Left ventricle myocardium superior (tissue), 1 donor: ENCODE measurements around the gene NAA15. TPM values are rescaled to one million over a fixed set of nuclear protein-coding genes. Genes with fewer than 3 reads are reported as not detected.
"Not testable (repeated sequence)": the region's sequence is repeated elsewhere in the genome, so short reads cannot be mapped to it uniquely, and the experiment has no call there.

Experiments used
- ATAC-seq: fragments of 200-7000 bp; cut with Tn5 transposase; one replicate; pipeline ENCODE4 v1.9.1; 2020; ENCODE audit warnings: mild to moderate bottlenecking, moderate library complexity
- DNase-seq: peaks from one replicate; pipeline ENCODE4 v3.0.0-alpha.2; 2020
- intact Hi-C: fragments of 100-400 bp; cut with micrococcal nuclease; formaldehyde crosslinking; loops from one replicate; pipeline ENCODE4 v1.11.0; 2022
- total RNA-seq: library from RNA; stranded (reverse); fragmentation: NEBNext Ultra II Directional; extraction: Animal tissue kit (Norgen Biotek cat#: 25700); gene quantifications from one replicate; pipeline ENCODE4 v1.2.1, GENCODE V29; 2021
- donor health status: DM: no; HTN: yes; CAD: no; lungs with severe emphysema.

NAA15 gene
- total RNA-seq, 1 donor from 2014 or later: 36.1 TPM

DNA sequence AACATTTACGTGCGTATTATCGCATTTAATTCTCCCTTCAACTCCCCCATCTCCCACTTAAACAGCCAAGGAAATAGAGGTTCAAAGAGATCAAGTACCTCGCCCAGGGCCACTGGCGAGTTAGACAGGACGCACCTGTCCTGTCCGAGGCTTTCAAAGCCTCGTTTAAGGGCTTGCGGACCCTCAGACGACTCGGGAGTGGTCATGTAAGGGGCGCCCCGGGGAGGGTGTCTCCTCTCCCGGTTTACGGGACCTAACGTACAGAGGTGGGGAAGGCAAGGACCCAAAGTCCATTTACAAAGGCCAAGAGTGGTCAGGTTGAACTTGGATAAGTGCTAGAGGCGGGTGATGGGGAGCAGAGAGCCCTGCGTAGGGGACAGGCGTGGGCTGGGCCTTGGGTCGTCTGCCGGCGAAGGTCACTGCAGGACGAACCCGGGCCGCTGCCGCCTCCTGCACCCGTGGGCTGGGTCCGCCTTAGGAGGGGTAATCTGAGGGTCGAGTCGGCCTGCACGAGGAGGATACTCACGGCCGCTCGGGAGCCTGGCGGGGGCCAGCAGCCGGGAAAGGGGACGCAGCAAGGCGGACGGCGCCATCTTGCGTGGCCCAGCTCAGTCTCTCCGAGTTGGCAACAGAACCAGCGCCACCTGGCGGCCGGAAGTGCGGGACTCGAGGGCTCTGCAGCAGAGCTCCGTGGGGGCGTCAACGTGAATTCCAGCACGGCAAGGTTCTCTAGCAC, 5.9 kb upstream of the NAA15 start:
- peak; percentile 99 for DNase-seq
- intact Hi-C loops: loop anchor here (10.0 kb wide), 1 partner anchor 211 kb away; no protein-coding TSS in a partner anchor
- ATAC-seq: peak; percentile 96

DNA sequence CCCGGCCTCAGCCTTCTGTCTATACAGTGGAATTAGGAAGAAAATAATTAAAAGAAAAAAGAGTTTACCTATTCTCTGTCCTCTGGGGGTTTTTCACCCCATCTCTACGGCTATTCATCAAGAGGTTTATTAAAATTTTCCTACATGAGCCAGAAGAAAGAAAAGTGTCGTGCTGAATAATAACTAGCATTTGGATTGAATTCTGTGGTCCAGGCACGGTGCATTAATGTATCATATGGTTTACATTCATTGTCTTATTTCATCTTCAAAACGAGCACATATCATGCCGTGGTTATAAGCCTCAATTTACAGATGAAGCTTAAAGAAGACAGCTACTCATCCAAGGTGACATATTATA, 5.4 kb upstream of the NAA15 start:
- DNase-seq (no peak), ATAC-seq (no peak)
- intact Hi-C loops: loop anchor here (10.0 kb wide), 1 partner anchor 211 kb away; no protein-coding TSS in a partner anchor

- DNase-seq (no peak), ATAC-seq (no peak)
- intact Hi-C loops: loop anchor here (10.0 kb wide), 1 partner anchor 212 kb away; no protein-coding TSS in a partner anchor
Measured at GRCh38 chr4:139297001-139297410, 4.3 kb upstream of the NAA15 start.

DNA sequence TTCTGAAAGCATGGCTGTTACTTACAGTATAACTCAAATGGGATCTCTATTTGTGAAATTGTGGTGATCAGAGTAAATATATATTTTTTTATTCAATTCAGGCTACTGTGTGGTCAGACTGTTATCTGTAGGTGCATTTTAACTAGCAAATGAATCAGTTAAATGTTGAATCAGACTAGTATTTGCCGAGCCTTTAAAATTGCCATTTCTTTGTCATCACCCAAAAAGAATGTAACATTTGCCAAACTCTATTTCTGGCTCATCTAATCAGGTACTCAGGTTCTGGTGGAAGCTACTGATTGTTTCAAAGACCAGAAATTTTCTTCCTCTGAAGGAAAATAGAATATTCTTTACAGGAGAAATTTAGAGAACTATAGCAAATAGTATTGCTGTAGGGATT, 1.8 kb upstream of the NAA15 start:
- ATAC-seq (no peak), DNase-seq (no peak)
- intact Hi-C loops: loop anchor here (10.0 kb wide), 1 partner anchor 215 kb away; no protein-coding TSS in a partner anchor

DNA sequence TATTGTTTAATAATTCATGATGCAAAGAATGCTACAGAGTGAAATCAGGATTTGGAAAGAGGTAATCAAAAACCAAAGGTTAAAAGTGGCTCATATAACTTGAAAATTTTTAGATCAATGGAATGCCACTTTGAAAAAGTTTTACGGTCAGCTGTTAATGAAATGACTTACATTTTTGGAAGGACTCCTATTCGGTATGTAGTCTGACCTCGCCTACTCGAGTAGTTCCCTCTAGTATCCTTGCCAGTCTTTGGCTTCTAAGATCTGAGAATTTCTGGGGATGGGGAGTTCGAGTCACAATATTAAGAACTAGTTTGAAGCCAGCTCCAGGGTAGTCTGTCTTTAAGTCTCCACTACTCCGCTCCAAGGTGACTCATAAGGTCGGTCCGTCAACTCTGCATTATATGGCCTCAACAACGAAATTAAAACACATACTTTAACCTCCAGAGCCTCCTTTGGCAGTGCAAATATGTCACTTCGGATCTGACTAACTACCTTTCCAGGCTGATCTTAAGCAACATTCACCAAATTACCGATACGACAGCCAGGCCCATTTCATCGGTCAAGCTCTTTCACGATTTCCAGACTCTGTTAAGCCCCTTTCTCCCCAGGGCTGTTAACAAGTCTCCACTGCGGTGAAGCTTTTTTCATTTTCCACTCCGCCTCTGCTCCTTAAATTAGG, 733 bp upstream of the NAA15 start:
- ATAC-seq: peak; percentile 8
- intact Hi-C loops: no loop called here

DNA sequence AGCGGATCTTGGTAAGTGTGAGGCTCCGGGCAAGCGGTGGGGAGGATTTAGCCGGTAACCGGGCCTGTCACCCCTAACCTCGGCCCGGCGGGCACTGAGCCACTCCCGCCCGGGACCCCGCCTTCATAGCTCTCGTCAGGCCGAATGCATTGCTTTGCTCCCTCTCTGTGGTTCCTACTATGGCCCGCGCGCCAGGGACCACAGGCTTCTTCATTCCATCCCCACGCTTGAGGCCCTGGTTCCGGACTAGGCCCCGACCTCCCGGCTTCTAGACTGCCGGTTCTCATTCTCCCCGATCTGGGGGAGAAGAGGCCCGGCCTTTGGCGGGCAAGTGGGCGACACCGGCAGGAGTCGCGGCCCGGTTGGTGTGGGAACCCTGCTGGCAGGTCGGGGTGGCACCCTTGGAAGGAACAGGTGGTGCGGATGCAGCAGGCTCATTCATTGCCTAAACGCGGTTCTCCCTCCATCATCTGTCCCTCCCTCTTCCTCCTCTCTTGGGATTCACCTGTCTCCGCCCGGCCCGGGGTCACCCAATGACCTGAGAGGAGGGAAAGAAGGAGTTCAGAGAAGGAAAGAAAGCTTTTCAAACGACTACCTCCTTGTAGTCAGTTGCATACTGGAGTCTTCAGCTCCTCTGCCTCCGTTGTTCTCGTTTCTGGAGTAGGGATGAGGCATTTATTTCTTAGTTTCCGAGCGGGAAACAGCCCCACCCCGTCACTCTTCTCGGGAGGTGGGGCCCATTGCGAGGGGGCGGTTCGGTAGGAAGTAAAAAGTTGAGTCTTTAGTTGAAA, 711 bp downstream of the NAA15 start, which contains the start of gene NDUFC1:
Gene NDUFC1 (minus strand): TSS at position 657 of the 791 bp plus-strand sequence. CDS start 6,679 bp downstream, outside the sequence.
- intact Hi-C loops: no loop called here
- ATAC-seq: peak; percentile 33
- peak; percentile 53 for DNase-seq

More for the DNA sequence above, 733 bp upstream of the NAA15 start:
- DNase-seq: no peak

DNA sequence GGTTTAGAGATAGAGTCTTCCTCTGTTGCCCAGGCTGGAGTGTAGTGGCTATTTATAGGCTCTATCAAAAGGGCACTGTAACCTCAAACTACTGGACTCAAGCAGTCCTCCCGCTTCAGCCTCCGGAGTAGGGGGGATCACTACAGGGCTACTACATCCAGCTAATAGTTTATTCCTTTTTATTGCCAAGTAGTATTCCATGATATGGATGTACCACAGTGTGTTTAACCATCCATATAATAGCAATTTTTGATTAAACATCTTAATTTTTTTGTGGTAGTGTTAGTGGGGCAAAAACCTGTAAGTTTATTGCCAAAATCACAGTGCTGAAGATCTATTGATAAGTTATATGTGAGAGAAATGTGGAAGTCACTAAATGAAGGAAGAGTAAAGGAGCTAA, 3.6 kb downstream of the NAA15 start:
- intact Hi-C loops: no loop called here
- no peak for ATAC-seq
- DNase-seq: no peak

GRCh38 chr4:139311909-139312308, 10.6 kb downstream of the NAA15 start:
- ATAC-seq: no peak
- intact Hi-C loops: no loop called here
- no peak for DNase-seq

DNA sequence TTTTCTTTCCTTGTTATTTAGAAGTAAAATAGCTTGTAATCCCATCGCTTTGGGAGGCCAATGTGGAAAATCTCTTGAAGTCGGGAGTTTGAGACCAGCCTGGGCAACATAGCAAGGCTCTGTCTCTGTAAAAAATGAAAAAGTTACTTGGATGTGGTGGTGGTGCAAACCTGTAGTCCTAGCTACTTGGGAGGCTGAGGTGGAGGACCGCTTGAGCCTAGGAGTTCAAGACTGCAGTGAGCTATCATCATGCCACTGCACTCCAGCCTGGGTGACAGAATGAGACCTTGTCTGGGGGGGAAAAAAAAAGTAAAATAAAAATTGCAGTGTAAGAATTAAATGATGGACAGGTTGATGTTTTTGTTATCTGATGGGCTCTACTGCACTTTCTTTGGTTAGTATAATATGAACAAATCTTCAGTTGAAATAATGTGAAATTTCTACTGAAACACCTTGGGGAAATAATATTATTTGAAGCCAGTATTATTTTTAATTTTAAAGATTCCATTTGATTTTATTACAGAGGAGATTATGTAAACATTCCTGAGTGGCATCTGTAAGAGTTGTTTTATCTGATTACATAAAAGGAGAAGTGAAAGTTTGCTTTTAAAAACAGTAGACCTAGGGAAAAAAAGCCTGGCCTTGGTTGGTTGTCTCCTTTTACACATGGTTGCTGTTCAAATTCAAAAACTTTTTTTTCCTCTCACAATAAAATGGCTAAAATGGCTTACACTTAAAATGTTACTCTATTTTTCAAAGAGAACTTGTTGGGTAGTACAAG, 11.4 kb downstream of the NAA15 start:
- ATAC-seq (no peak), DNase-seq (no peak)
- intact Hi-C loops: no loop called here

DNA sequence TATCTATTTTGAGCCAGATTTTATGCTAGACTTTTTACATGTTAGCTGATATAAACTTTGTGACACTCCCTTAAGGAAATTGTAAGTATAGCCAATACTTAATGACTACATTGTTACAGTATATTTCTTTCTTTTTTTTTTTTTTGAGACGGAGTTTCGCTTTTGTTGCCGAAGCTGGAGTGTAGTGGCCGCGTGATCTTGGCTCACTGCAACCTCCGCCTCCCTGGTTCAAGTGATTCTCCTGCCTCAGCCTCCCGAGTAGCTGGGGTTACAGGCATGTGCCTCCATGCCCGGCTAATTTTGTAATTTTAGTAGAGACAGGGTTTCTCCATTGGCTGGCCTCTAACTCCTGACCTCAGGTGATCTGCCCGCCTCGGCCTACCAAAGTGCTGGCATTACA, 12.1 kb downstream of the NAA15 start:
- intact Hi-C loops, ATAC-seq, DNase-seq: not testable (repeated sequence)

- ATAC-seq: no peak
Measured at GRCh38 chr4:139314047-139314800, 12.9 kb downstream of the NAA15 start.

GRCh38 chr4:139315221-139315675, 13.9 kb downstream of the NAA15 start:
- intact Hi-C loops: no loop called here
- DNase-seq (no peak), ATAC-seq (peak; percentile 24)

More at GRCh38 chr4:139314047-139314800, 12.9 kb downstream of the NAA15 start:
- intact Hi-C loops: no loop called here
- DNase-seq: no peak

DNA sequence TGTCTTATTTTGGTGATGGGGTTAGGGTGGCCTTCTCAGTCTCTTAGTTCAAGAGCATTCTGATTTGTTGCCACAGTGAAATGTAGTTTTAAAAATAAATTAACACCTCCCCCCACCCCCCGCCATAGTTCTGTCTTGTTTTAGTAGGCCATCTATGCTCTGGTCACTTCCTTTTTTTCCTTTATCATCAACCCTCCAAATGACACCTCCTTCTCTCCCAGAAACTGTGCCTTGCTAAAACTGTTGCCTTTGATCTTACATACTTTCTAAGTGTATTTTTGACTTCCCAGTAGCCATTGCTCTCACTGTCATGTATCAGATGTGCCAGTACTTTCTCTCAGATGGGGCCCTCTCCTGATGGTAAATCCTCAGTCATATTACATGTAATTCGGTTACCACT, 15.4 kb downstream of the NAA15 start:
- DNase-seq (no peak), ATAC-seq (peak; percentile 27)
- intact Hi-C loops: no loop called here

DNA sequence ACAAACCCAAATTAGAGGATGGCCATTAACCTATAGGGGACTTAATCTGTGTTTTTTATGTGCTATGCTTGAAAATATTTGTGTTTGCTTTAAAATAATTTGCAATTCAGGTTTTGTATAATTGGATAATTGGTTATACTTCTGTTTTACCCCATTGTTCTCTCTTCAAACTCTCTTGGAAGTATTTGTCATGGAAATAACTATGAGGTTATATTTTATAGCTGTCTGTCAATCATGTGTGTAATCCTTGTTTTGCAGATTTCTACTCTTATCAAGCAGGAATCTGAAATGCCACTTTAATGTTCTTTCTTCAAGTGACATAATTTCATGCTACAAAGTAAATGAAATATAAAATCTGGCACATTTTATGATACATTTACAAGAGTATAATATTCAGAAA, 16.3 kb downstream of the NAA15 start:
- ATAC-seq: no peak
- intact Hi-C loops: no loop called here
- DNase-seq: no peak

- intact Hi-C loops: no loop called here
- no peak for DNase-seq
- ATAC-seq: no peak
Measured at GRCh38 chr4:139319571-139319970, 18.3 kb downstream of the NAA15 start.

DNA sequence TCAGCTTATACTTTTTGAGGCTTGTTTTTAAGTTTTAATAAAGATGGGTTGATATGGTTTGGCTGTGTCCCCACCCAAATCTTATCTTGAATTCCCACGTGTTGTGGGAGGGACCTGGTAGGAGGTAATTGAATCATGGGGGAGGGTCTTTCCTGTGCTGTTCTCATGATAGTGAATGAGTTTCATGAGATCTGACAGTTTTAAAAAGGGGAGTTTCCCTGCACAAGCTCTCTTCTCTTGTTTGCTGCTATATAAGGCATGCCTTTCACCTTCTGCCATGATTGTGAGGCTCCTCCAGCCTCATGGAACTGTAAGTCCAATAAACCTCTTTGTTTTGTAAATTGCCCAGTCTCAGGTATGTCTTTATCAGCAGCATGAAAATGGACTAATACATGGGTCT, 20.8 kb downstream of the NAA15 start:
- DNase-seq, intact Hi-C loops, ATAC-seq: not testable (repeated sequence)

GRCh38 chr4:139322541-139322940, 21.2 kb downstream of the NAA15 start:
- ATAC-seq, intact Hi-C loops, DNase-seq: not testable (repeated sequence)

DNA sequence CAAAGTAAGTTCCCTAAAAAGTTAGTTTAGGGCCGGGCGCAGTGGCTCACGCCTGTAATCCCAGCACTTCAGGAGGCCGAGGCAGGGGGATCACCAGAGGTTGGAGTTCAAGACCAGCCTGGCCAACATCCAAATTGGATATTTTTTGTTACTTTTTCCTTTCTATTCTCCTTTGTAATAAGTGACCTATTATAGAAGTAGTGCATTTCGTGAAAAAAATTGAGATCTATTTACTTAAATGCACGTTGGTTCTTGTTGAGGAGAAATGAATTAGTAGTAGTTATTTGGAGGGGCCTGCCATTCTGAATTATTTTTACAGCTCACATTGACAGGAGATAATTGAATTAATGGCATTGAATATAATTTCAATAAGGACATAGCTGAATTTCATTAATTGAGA, 23.3 kb downstream of the NAA15 start:
- intact Hi-C loops: no loop called here
- DNase-seq (no peak), ATAC-seq (no peak)
